Prostate gland (tissue), 2 donors: ENCODE data around the gene FXYD6. TPM values are rescaled to one million over a fixed set of nuclear protein-coding genes. Genes with fewer than 3 reads are reported as not detected.

Source experiments
- DNase-seq: peaks from one replicate; pipeline ENCODE4 v3.0.0-alpha.2; 2019; ENCODE audit warnings: low spot score
- H3K27ac ChIP-seq, 2 donors: fragments of 200-600 bp; sonication (generic); 2 replicates each; pipeline ENCODE4 v1.5.1; 2017 to 2019
- H3K27me3 ChIP-seq: fragments of 200-600 bp; sonication (generic); replicated peaks from 2 replicates; pipeline ENCODE4 v1.5.1; 2019; ENCODE audit not compliant: insufficient read depth
- H3K36me3 ChIP-seq, 2 donors: fragments of 200-600 bp; sonication (generic); 1 replicate in 1 of 2; 2 replicates in 1 of 2; pipeline versions ENCODE4 v1.5.1 to v1.8.1; 2017 to 2019
- H3K4me1 ChIP-seq: fragments of 200-600 bp; sonication (generic); replicated peaks from 2 replicates; pipeline ENCODE4 v1.5.1; 2019
- H3K4me3 ChIP-seq, 2 donors: fragments of 200-600 bp; sonication (generic); 2 replicates each; pipeline ENCODE4 v1.5.1; 2017 to 2019
- H3K9me3 ChIP-seq: fragments of 200-600 bp; sonication (generic); 2 replicates; pipeline ENCODE4 v1.5.1; 2017
- CTCF ChIP-seq, 4 experiments: fragments of 200-600 bp in 2 of 4; fragments of 450-650 bp in 2 of 4; sonication (generic) in 2 of 4; IDR thresholded peaks; 1 replicate in 3 of 4; 2 replicates in 1 of 4; pipeline ENCODE4 v1.5.1; 2016 to 2019; ENCODE audit warnings: antibody characterized with exemption in 4 of 4, mild to moderate bottlenecking in 2 of 4, moderate library complexity in 2 of 4
- POLR2A ChIP-seq: fragments of 450-650 bp; IDR thresholded peaks from one replicate; pipeline ENCODE4 v1.6.1; 2016; ENCODE audit warnings: antibody characterized with exemption, mild to moderate bottlenecking
- POLR2AphosphoS5 ChIP-seq: sonication (generic); formaldehyde crosslinking; IDR thresholded peaks from one replicate; pipeline ENCODE4 v1.6.1; 2017; ENCODE audit warnings: antibody characterized with exemption
- WGBS: methylation state at CpG from one replicate; pipeline ENCODE4 v1.1.5; 2018; 5-methylcytosine and 5-hydroxymethylcytosine counted together
- intact Hi-C: fragments of 100-400 bp; cut with DNase I; formaldehyde crosslinking; loops from one replicate; pipeline ENCODE4 v1.14.2; 2022
- total RNA-seq, 2 donors: library from RNA; depleted of rRNA; stranded (reverse); fragments of >200 nt; gene quantifications; one replicate each; pipeline ENCODE4 v1.1.0, GENCODE V29; 2016

FXYD6 gene
- total RNA-seq, 2 donors from 2014 or later, result 29.6 to 366 TPM

- H3K36me3 ChIP-seq, result no peaks in the 10 kb centered on the region
- H3K27ac ChIP-seq, result no peak overlapping the region
- no peak for DNase-seq
- H3K9me3 ChIP-seq, result no peaks in the 10 kb centered on the region
- no peaks in the 10 kb centered on the region for H3K4me1 ChIP-seq
- no peak for TF ChIP-seq POLR2AphosphoS5
- TF ChIP-seq POLR2A, result no peak
- no peak for TF ChIP-seq CTCF (IDR thresholded peaks at IDR 0.05)
- WGBS, result 69% methylated on average over 3 of the region's 3 CpGs
- intact Hi-C loops, result no loop called here
- H3K4me3 ChIP-seq, result no peak overlapping the region
- H3K27me3 ChIP-seq, result peaks cover 7% of the 10 kb centered on the region
These were observed 86.2 kb downstream of the FXYD6 start for GRCh38 chr11:117790279-117790678.

GRCh38 chr11:117789241-117789640 is 87.2 kb downstream of the FXYD6 start:
- H3K27ac ChIP-seq, result no peak overlapping the region
- TF ChIP-seq POLR2A (no peak), CTCF (IDR thresholded peaks at IDR 0.05) (no peak), POLR2AphosphoS5 (no peak)
- no peaks in the 10 kb centered on the region for H3K36me3 ChIP-seq
- H3K4me3 ChIP-seq, result no peak overlapping the region
- no peak for DNase-seq
- H3K4me1 ChIP-seq, result no peaks in the 10 kb centered on the region
- intact Hi-C loops, result no loop called here
- WGBS, result 96% methylated on average over 4 of the region's 4 CpGs
- peaks cover 2% of the 10 kb centered on the region for H3K27me3 ChIP-seq
- no peaks in the 10 kb centered on the region for H3K9me3 ChIP-seq

Other genes starting within 250 kb of the FXYD6 start
- 1 to 10 TPM in 1 of 2 donors, under 1 TPM in 1; 0.14 to 2.8 TPM for gene DSCAML1, start 79.4 kb downstream of the FXYD6 start, total RNA-seq
- gene FXYD2, start 51.9 kb downstream of the FXYD6 start, total RNA-seq, result 1 to 10 TPM in 1 of 2 donors, under 1 TPM in 1; 0.87 to 1.8 TPM
- 10 to 100 TPM in 1 of 2 donors, 1 to 10 TPM in 1; 1.2 to 14.7 TPM for gene TMPRSS13, start 52.7 kb upstream of the FXYD6 start, total RNA-seq
- gene IL10RA, start 109.7 kb upstream of the FXYD6 start, total RNA-seq, result 10 to 100 TPM in 1 of 2 donors, 1 to 10 TPM in 1; 4.5 to 10.7 TPM
- 1 to 10 TPM; 1.5 to 6.4 TPM for gene TMPRSS4, start 200.4 kb upstream of the FXYD6 start, total RNA-seq
- gene SMIM35, start 210.3 kb upstream of the FXYD6 start, total RNA-seq, result under 1 TPM in 1 of 2 donors, not detected in 1; 0.09 TPM